ENCODE data around the gene RPTOR. TPM values are rescaled to one million over a fixed set of nuclear protein-coding genes. Genes with fewer than 3 reads are reported as not detected.

The RPTOR gene
- total RNA-seq, 4 donors from 2014 or later, result 34.1 to 65.8 (median 43.6) TPM

- H3K27ac ChIP-seq (replicated peaks in 1 of 4), result no peak overlapping the region
- WGBS, result 88% methylated on average over 6 of the region's 9 CpGs
- H3K4me1 ChIP-seq, result peaks cover 0 to 6% (median 0%) of the 10 kb centered on the region in 4 donors
- TF ChIP-seq POLR2A (IDR thresholded peaks at IDR 0.05; ENCODE audit: low read depth) (no peak), CTCF (IDR thresholded peaks at IDR 0.05) (no peak), EP300 (IDR thresholded peaks at IDR 0.05) (no peak), POLR2AphosphoS5 (IDR thresholded peaks at IDR 0.05) (no peak)
- DNase-seq (ENCODE audit: extremely low spot score), result no peak
- H3K4me3 ChIP-seq, result no peak overlapping the region
- H3K36me3 ChIP-seq, result no peaks in the 10 kb centered on the region
- intact Hi-C loops (cut with DNase I), result no loop called here
- H3K9me3 ChIP-seq, result no peaks in the 10 kb centered on the region
- no peaks in the 10 kb centered on the region for H3K27me3 ChIP-seq
Observed at GRCh38 chr17:80619535-80620235, 75.0 kb downstream of the RPTOR start.

GRCh38 chr17:80621335-80621996 lies 76.8 kb downstream of the RPTOR start:
- peaks cover 0 to 6% (median 0%) of the 10 kb centered on the region in 4 donors for H3K4me1 ChIP-seq
- H3K4me3 ChIP-seq, result no peak overlapping the region
- TF ChIP-seq POLR2A (IDR thresholded peaks at IDR 0.05; ENCODE audit: low read depth), result no peak
- TF ChIP-seq CTCF (IDR thresholded peaks at IDR 0.05), result no peak
- H3K9me3 ChIP-seq, result no peaks in the 10 kb centered on the region
- DNase-seq (ENCODE audit: extremely low spot score), result no peak
- no peak overlapping the region for H3K27ac ChIP-seq (replicated peaks in 1 of 4)
- WGBS, result 88% methylated on average over 25 of the region's 25 CpGs
- H3K36me3 ChIP-seq, result peaks cover 0 to 12% (median 7%) of the 10 kb centered on the region in 4 donors
- H3K27me3 ChIP-seq, result no peaks in the 10 kb centered on the region
- intact Hi-C loops (cut with DNase I), result no loop called here

- no peaks in the 10 kb centered on the region for H3K27me3 ChIP-seq
- no peak overlapping the region for H3K27ac ChIP-seq (replicated peaks in 1 of 4)
- no peaks in the 10 kb centered on the region for H3K9me3 ChIP-seq
- 60% methylated on average over 2 of the region's 3 CpGs for WGBS
- no peak overlapping the region for H3K4me3 ChIP-seq
- peaks cover 0 to 17% (median 11%) of the 10 kb centered on the region in 4 donors for H3K36me3 ChIP-seq
- TF ChIP-seq POLR2AphosphoS5 (IDR thresholded peaks at IDR 0.05) (no peak), EP300 (IDR thresholded peaks at IDR 0.05) (no peak), POLR2A (IDR thresholded peaks at IDR 0.05; ENCODE audit: low read depth) (no peak), CTCF (IDR thresholded peaks at IDR 0.05) (no peak)
- intact Hi-C loops (cut with DNase I), result no loop called here
- peaks cover 0 to 6% (median 0%) of the 10 kb centered on the region in 4 donors for H3K4me1 ChIP-seq
- DNase-seq (ENCODE audit: extremely low spot score), result no peak
Observed at GRCh38 chr17:80621997-80622357, 77.3 kb downstream of the RPTOR start.

GRCh38 chr17:80624864-80625263 lies 80.2 kb downstream of the RPTOR start:
- TF ChIP-seq CTCF (IDR thresholded peaks at IDR 0.05), result no peak
- TF ChIP-seq POLR2AphosphoS5 (IDR thresholded peaks at IDR 0.05), result no peak
- TF ChIP-seq EP300 (IDR thresholded peaks at IDR 0.05), result no peak
- TF ChIP-seq POLR2A (IDR thresholded peaks at IDR 0.05; ENCODE audit: low read depth), result no peak
- WGBS, result 91% methylated on average over 14 of the region's 14 CpGs
- no peak for DNase-seq (ENCODE audit: extremely low spot score)
- no peaks in the 10 kb centered on the region for H3K9me3 ChIP-seq
- intact Hi-C loops (cut with DNase I), result no loop called here
- peaks cover 0 to 6% (median 2%) of the 10 kb centered on the region in 4 donors for H3K4me1 ChIP-seq
- H3K27ac ChIP-seq (replicated peaks in 1 of 4), result no peak overlapping the region
- H3K36me3 ChIP-seq, result peaks cover 0 to 20% (median 14%) of the 10 kb centered on the region in 4 donors
- H3K27me3 ChIP-seq, result no peaks in the 10 kb centered on the region
- H3K4me3 ChIP-seq, result no peak overlapping the region

Measured in esophagus muscularis mucosa (tissue), 4 donors.